Left lung (tissue), 10 donors: ENCODE data around the gene XPO5. TPM values are rescaled to one million over a fixed set of nuclear protein-coding genes. Genes with fewer than 3 reads are reported as not detected.

Experiments
- ATAC-seq: fragments of 200-7000 bp; cut with Tn5 transposase; one replicate; pipeline ENCODE4 v1.9.1; 2020; ENCODE audit warnings: moderate library complexity
- DNase-seq, 4 donors: peaks; one replicate each; pipeline ENCODE4 v3.0.0-alpha.2; 2013 to 2020
- H3K27ac ChIP-seq, 2 donors: fragments of 200-600 bp; sonication (generic) in 1 of 2; one replicate each; pipeline versions ENCODE4 v1.5.0 to v1.8.0; 2020 to 2021
- H3K27me3 ChIP-seq, 2 donors: fragments of 200-600 bp; sonication (generic) in 1 of 2; one replicate each; pipeline versions ENCODE4 v1.5.0 to v1.8.0; 2020 to 2021
- H3K36me3 ChIP-seq, 2 donors: fragments of 200-600 bp; sonication (generic) in 1 of 2; one replicate each; pipeline versions ENCODE4 v1.5.0 to v1.8.0; 2020 to 2021
- H3K4me1 ChIP-seq, 2 donors: fragments of 200-600 bp; one replicate each; pipeline ENCODE4 v1.8.0; 2021
- H3K4me3 ChIP-seq, 2 donors: fragments of 200-600 bp; sonication (generic) in 1 of 2; one replicate each; pipeline versions ENCODE4 v1.5.0 to v1.8.0; 2020 to 2021; ENCODE audit warnings: mild to moderate bottlenecking in 1 of 2
- H3K9me3 ChIP-seq, 2 donors: fragments of 200-600 bp; sonication (generic) in 1 of 2; one replicate each; pipeline versions ENCODE4 v1.5.0 to v1.8.0; 2020 to 2021
- intact Hi-C, 2 donors: fragments of 100-400 bp; cut with DNase I; formaldehyde crosslinking; loops; one replicate each; pipeline versions ENCODE4 v1.11.2 to v1.14.2; 2022
- polyA plus RNA-seq, 6 donors: library from polyadenylated mRNA; unstranded; fragments of 120-200 nt; gene quantifications; one replicate each; pipeline ENCODE4 v1.2.1, GENCODE V29; 2013; ENCODE audit not compliant: insufficient read length in 6 of 6
- total RNA-seq, 2 donors: library from RNA; stranded (reverse); fragmentation: NEBNext Ultra II Directional; extraction: Animal tissue kit (Norgen Biotek cat#: 25700); gene quantifications; one replicate each; pipeline ENCODE4 v1.2.1, GENCODE V29; 2021
- TF ChIP-seq, protein P1 (sequence below), 2 donors: fragments of 200-600 bp; sonication (generic) in 1 of 2; IDR thresholded peaks; one replicate each; pipeline versions ENCODE4 v1.5.0 to v1.8.0; 2021; ENCODE audit warnings: antibody characterized with exemption in 2 of 2
- donor health status: DM: no; HTN: yes; CAD: no.
- donor health status: DM: no; HTN: no; CAD: no.

XPO5 gene
- total and polyA plus RNA-seq, 8 donors = 24.0 to 52.9 (median 42.0) TPM

DNA sequence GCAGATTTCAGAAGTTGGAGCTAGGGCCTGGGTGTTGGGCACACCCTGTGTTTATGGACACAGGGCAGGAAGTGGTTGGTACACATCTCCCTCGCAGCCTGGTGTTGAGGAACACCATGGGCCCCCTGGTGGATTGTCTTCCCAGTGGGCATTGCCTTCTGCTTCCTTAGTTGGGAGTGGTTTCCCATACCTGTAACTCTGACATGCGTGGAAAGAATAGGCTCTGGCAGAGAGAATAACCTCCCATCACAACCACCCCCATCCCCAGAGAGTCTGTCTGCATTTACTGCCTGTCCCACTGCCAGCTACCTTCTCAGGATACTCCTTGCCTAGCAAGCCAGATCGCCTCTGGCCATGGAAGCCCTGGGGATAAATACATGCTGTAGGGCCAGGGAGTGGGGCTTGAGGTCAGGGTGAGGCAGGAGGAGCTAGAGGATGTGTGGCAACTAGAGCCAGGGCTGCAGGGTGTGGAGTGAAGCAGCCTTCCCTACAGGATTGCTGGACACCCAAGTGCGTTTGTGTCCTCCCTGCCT is 80.4 kb downstream of the XPO5 start:
- Histone ChIP-seq H3K4me1 (peaks cover 12 to 36% of the 10 kb centered on the region in 2 donors), H3K27ac (no peak overlapping the region), H3K36me3 (peaks cover 3 to 34% of the 10 kb centered on the region in 2 donors), H3K9me3 (no peaks in the 10 kb centered on the region), H3K27me3 (no peaks in the 10 kb centered on the region), H3K4me3 (no peak overlapping the region)
- TF ChIP-seq, protein P1, sequence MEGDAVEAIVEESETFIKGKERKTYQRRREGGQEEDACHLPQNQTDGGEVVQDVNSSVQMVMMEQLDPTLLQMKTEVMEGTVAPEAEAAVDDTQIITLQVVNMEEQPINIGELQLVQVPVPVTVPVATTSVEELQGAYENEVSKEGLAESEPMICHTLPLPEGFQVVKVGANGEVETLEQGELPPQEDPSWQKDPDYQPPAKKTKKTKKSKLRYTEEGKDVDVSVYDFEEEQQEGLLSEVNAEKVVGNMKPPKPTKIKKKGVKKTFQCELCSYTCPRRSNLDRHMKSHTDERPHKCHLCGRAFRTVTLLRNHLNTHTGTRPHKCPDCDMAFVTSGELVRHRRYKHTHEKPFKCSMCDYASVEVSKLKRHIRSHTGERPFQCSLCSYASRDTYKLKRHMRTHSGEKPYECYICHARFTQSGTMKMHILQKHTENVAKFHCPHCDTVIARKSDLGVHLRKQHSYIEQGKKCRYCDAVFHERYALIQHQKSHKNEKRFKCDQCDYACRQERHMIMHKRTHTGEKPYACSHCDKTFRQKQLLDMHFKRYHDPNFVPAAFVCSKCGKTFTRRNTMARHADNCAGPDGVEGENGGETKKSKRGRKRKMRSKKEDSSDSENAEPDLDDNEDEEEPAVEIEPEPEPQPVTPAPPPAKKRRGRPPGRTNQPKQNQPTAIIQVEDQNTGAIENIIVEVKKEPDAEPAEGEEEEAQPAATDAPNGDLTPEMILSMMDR (IDR thresholded peaks at IDR 0.05) = no peak
- ATAC-seq (no peak), DNase-seq (no peak)
- intact Hi-C loops = no loop called here

DNA sequence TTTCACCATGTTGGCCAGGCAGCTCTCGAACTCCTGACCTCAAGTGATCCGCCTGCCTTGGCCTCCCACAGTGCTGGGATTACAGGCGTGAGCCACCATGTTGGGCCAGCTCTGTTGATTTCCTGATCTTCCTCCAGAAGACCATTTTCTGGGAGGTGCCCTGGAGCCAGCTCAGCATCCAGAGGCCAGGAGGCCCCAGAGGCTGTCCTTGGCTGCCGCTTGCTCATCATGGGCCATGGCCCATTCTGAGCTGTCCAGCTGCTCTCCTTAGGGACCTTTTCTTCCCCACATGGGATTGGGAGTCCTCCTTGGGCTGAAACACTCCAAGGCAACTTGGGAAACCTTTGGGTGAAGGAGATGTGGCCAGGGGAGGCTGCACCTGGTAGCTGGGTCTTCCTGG is 81.1 kb downstream of the XPO5 start:
- Histone ChIP-seq H3K36me3 (peaks cover 3 to 30% of the 10 kb centered on the region in 2 donors), H3K4me1 (peaks cover 12 to 36% of the 10 kb centered on the region in 2 donors), H3K27me3 (no peaks in the 10 kb centered on the region), H3K4me3 (no peak overlapping the region), H3K27ac (no peak overlapping the region), H3K9me3 (no peaks in the 10 kb centered on the region)
- TF ChIP-seq, protein P1 (IDR thresholded peaks at IDR 0.05) = no peak
- intact Hi-C loops = loop anchor here in 1 of 2 donors (5.0 kb wide), 1 partner anchor 37 kb away; the partner anchor contains the start of gene DLK2
- DNase-seq (no peak), ATAC-seq (no peak)

DNA sequence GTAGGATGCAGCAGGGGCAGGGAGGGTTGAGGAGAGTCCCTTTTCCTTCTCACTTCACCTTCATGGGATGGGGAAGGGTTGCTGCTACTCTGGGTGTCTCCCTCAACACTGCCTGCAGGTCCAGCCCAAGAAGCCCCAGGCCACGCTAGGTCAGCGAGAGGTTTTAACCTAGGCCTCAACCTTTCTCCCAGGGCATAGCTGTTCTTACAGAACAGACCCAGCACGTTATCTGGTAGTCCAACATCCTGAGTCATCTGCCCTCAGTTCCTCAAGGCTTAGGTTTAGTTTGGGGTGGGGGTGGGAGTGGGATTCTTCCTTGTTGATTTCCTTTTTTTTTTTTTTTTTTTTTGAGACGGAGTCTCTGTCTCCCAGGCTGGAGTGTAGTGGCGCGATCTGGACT is 81.5 kb downstream of the XPO5 start:
- DNase-seq (no peak), ATAC-seq (no peak)
- H3K4me3 ChIP-seq = no peak overlapping the region
- no peak overlapping the region for H3K27ac ChIP-seq
- H3K4me1 ChIP-seq = peaks cover 12 to 36% of the 10 kb centered on the region in 2 donors
- no peaks in the 10 kb centered on the region for H3K27me3 ChIP-seq
- TF ChIP-seq, protein P1 (IDR thresholded peaks at IDR 0.05) = no peak
- peaks cover 0 to 27% of the 10 kb centered on the region in 2 donors for H3K36me3 ChIP-seq
- intact Hi-C loops = loop anchor here in 1 of 2 donors (5.0 kb wide), 1 partner anchor 37 kb away; the partner anchor contains the start of gene DLK2
- H3K9me3 ChIP-seq = no peaks in the 10 kb centered on the region

DNA sequence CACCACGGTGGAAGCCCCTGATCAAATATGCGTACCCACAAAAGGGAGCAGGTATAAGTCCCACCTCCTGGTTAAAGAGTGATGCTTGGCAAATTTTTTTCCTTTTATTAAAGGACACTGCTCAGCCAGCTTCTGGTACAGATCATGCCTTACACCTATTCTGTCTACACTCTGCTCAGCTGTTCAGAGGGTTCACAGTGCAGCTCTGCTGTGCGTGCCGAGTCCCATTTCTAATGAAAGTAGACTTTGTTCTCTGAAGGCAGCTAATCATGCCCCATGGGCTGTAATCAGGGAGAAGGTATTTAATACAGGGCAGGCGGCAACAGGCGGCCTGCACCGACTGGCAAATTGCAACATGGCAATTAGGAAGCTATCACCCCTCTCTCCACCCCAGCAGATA is 82.0 kb downstream of the XPO5 start:
- ATAC-seq = no peak
- no peak overlapping the region for H3K4me3 ChIP-seq
- no peaks in the 10 kb centered on the region for H3K27me3 ChIP-seq
- H3K27ac ChIP-seq = no peak overlapping the region
- TF ChIP-seq, protein P1 (IDR thresholded peaks at IDR 0.05) = no peak
- no peak for DNase-seq
- H3K36me3 ChIP-seq = peaks cover 0 to 22% of the 10 kb centered on the region in 2 donors
- H3K4me1 ChIP-seq = peaks cover 12 to 36% of the 10 kb centered on the region in 2 donors
- intact Hi-C loops = loop anchor here in 1 of 2 donors (5.0 kb wide), 1 partner anchor 37 kb away; the partner anchor contains the start of gene DLK2
- H3K9me3 ChIP-seq = no peaks in the 10 kb centered on the region

DNA sequence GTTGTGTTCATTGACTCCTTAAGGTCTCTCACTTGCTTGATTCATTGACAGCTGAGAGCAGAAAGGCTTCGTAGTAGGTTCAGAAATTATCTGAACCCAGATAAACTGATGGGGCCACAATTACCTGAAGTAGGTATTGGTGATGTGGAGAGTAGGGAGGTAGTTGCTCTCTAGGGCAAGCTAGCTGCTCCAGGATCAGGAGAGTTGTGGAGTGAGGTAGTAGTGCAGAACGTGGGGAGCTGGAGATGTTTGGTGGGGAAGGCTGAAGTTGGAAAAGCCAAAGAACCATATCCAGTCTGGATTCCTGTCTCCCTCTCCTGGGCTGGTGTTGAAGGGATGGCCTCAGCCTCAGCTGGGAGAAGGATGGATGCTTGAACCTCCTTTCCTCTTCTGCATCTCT is 82.6 kb downstream of the XPO5 start:
- ATAC-seq (no peak), DNase-seq (no peak)
- no peaks in the 10 kb centered on the region for H3K9me3 ChIP-seq
- no peaks in the 10 kb centered on the region for H3K27me3 ChIP-seq
- TF ChIP-seq, protein P1 (IDR thresholded peaks at IDR 0.05) = no peak
- intact Hi-C loops = loop anchor here in 1 of 2 donors (5.0 kb wide), 1 partner anchor 36 kb away; the partner anchor contains the start of gene DLK2
- peaks cover 0 to 16% of the 10 kb centered on the region in 2 donors for H3K36me3 ChIP-seq
- peaks cover 12 to 36% of the 10 kb centered on the region in 2 donors for H3K4me1 ChIP-seq
- H3K27ac ChIP-seq = no peak overlapping the region
- H3K4me3 ChIP-seq = no peak overlapping the region
